Epithelial cell of esophagus (primary cell): Measurements from ENCODE around the gene ZFP36.
A peak's percentile ranks its signal among the peaks of the same experiment; 100 is the strongest.

Source experiments
- DNase-seq: peaks from one replicate; pipeline ENCODE4 v3.0.0; 2010; ENCODE audit warnings: low read depth
- H3K4me3 ChIP-seq: 2 replicates; pipeline ENCODE4 v1.5.1; 2011; ENCODE audit warnings: mild to moderate bottlenecking, low read length, control low read depth
- CTCF ChIP-seq: IDR thresholded peaks from 2 replicates; pipeline ENCODE4 v1.5.1; 2011; ENCODE audit warnings: low read depth, mild to moderate bottlenecking, low read length, control low read depth, inconsistent platforms; ENCODE audit not compliant: insufficient read depth; ENCODE audit errors: missing control alignments

Gene ZFP36

GRCh38 chr19:39385629-39386411, 20.8 kb upstream of the ZFP36 start:
- TF ChIP-seq CTCF: no peak
- DNase-seq: no peak
- H3K4me3 ChIP-seq: no peak overlapping the region

GRCh38 chr19:39386557-39386956, 20.1 kb upstream of the ZFP36 start:
- H3K4me3 ChIP-seq: no peak overlapping the region
- no peak for DNase-seq
- TF ChIP-seq CTCF: no peak

GRCh38 chr19:39388657-39389056, 18.0 kb upstream of the ZFP36 start:
- DNase-seq: no peak
- TF ChIP-seq CTCF: no peak
- no peak overlapping the region for H3K4me3 ChIP-seq

GRCh38 chr19:39389631-39390414, 16.8 kb upstream of the ZFP36 start:
- H3K4me3 ChIP-seq: peak overlapping the region; percentile 90
- no peak for TF ChIP-seq CTCF
- no peak for DNase-seq

- TF ChIP-seq CTCF: no peak
- peak overlapping the region; percentile 90 for H3K4me3 ChIP-seq
- peak; percentile 78 for DNase-seq
These were observed 16.2 kb upstream of the ZFP36 start for GRCh38 chr19:39390451-39390750.

- peak; percentile 100 for DNase-seq
- peak within 1 kb of the TSS; percentile 90 for H3K4me3 ChIP-seq
- TF ChIP-seq CTCF: no peak
These were observed 15.8 kb upstream of the ZFP36 start, which contains the start of the genes MED29 and PAF1 for GRCh38 chr19:39390751-39391437. Gene MED29, plus strand, starts transcription at chr19:39391378. Its CDS starts 45 bp downstream, at chr19:39391423. Gene PAF1, minus strand, starts transcription at chr19:39391106. Its CDS starts 242 bp downstream, at chr19:39390864.
